ENCODE data around the gene POLR2F. TPM values are rescaled to one million over a fixed set of nuclear protein-coding genes. Genes with fewer than 3 reads are reported as not detected.

POLR2F gene
- total RNA-seq, 2 donors from 2014 or later: 25.9 to 27.7 TPM

Other genes with a start within 250 kb of the POLR2F start
- 1 to 10 TPM in 1 of 2 donors, under 1 TPM in 1; 0.78 to 2.6 TPM for gene GCAT, start 145.8 kb upstream of the POLR2F start, total RNA-seq
- gene GALR3, start 130.3 kb upstream of the POLR2F start, total RNA-seq: not detected
- 10 to 100 TPM; 21.3 to 24.4 TPM for gene ANKRD54, start 109.4 kb upstream of the POLR2F start, total RNA-seq
- 100 to 1,000 TPM; 517 to 546 TPM for gene EIF3L, start 104.3 kb upstream of the POLR2F start, total RNA-seq
- 10 to 100 TPM; 19.2 to 21.9 TPM for gene MICALL1, start 47.4 kb upstream of the POLR2F start, total RNA-seq
- gene C22orf23, start 98 bp upstream of the POLR2F start, total RNA-seq: not detected
- gene SOX10, start 30.9 kb downstream of the POLR2F start, total RNA-seq: not detected
- 10 to 100 TPM; 24.5 to 25.4 TPM for gene PICK1, start 103.7 kb downstream of the POLR2F start, total RNA-seq
- not detected for gene SLC16A8, start 130.5 kb downstream of the POLR2F start, total RNA-seq
- 1 to 10 TPM in 1 of 2 donors, under 1 TPM in 1; 0.86 to 1.3 TPM for gene BAIAP2L2, start 157.0 kb downstream of the POLR2F start, total RNA-seq
- 10 to 100 TPM; 72.2 to 91.4 TPM for gene PLA2G6, start 228.1 kb downstream of the POLR2F start, total RNA-seq
- 10 to 100 TPM; 44.4 to 80.2 TPM for gene MAFF, start 248.3 kb downstream of the POLR2F start, total RNA-seq